ENCODE data around the gene KRI1. TPM values are rescaled to one million over a fixed set of nuclear protein-coding genes. Genes with fewer than 3 reads are reported as not detected.

Gene KRI1
- total RNA-seq: 8.4 and 12.8 TPM in 2 replicates

GRCh38 chr19:10565567-10566407 lies at the start of gene KRI1:
TSS of gene KRI1 (minus strand) at chr19:10566010. CDS start at chr19:10565999, 11 bp downstream.

GRCh38 chr19:10587022-10587838 lies 21.4 kb upstream of the KRI1 start, which contains the start of gene AP1M2:
TSS of gene AP1M2 (minus strand) at chr19:10587312. CDS start at chr19:10587231, 81 bp downstream.

GRCh38 chr19:10568826-10569651 lies 3.2 kb upstream of the KRI1 start, which contains the start of gene CDKN2D:
TSS of gene CDKN2D (minus strand) at chr19:10568979. CDS start at chr19:10568653, 326 bp downstream.

GRCh38 chr19:10543420-10544241 lies 22.2 kb downstream of the KRI1 start, which contains the start of gene ATG4D:
TSS of gene ATG4D (plus strand) at chr19:10543904. CDS start at chr19:10544091, 187 bp downstream.

GRCh38 chr19:10517361-10517759 lies 48.5 kb downstream of the KRI1 start, which contains the start of gene S1PR5:
TSS of gene S1PR5 (minus strand) at chr19:10517447. CDS start at chr19:10515011, 2,436 bp downstream.

Other genes starting within 250 kb of the KRI1 start
- gene FDX2, start 250.0 kb downstream of the KRI1 start, total RNA-seq: 11.0 and 15.7 TPM in 2 replicates
- 7.1 and 7.4 TPM in 2 replicates for gene RAVER1, start 232.5 kb downstream of the KRI1 start, total RNA-seq
- 11.7 and 16.6 TPM in 2 replicates for gene ICAM3, start 226.4 kb downstream of the KRI1 start, total RNA-seq
- 59.1 and 82.8 TPM in 2 replicates for gene TYK2, start 185.4 kb downstream of the KRI1 start, total RNA-seq
- 309 and 362 TPM in 2 replicates for gene CDC37, start 162.5 kb downstream of the KRI1 start, total RNA-seq
- 1.6 and 1.7 TPM in 2 replicates for gene PDE4A, start 145.5 kb downstream of the KRI1 start, total RNA-seq
- 76.0 and 78.3 TPM in 2 replicates for gene KEAP1, start 62.7 kb downstream of the KRI1 start, total RNA-seq
- gene S1PR5, start 48.6 kb downstream of the KRI1 start, total RNA-seq: under 0.01 TPM in 1 of 2 replicates, not detected in the other
- 12.9 and 14.0 TPM in 2 replicates for gene ATG4D, start 22.1 kb downstream of the KRI1 start, total RNA-seq
- 5.9 and 7.1 TPM in 2 replicates for gene CDKN2D, start 3.0 kb upstream of the KRI1 start, total RNA-seq
- not detected in 2 replicates for gene AP1M2, start 21.3 kb upstream of the KRI1 start, total RNA-seq
- gene SLC44A2, start 59.5 kb upstream of the KRI1 start, total RNA-seq: 27.6 and 61.2 TPM in 2 replicates
- gene ILF3, start 88.3 kb upstream of the KRI1 start, total RNA-seq: 110 and 123 TPM in 2 replicates
- 34.1 and 48.0 TPM in 2 replicates for gene QTRT1, start 135.4 kb upstream of the KRI1 start, total RNA-seq
- gene DNM2, start 152.1 kb upstream of the KRI1 start, total RNA-seq: 79.6 and 96.2 TPM in 2 replicates